Activated B cell treated with CpG ODN at 0.5 μM for 24 hours (primary cell): Measurements from ENCODE around the gene METTL21C. TPM values are rescaled to one million over a fixed set of nuclear protein-coding genes. Genes with fewer than 3 reads are reported as not detected.

Experiments used
- ATAC-seq: fragments of 200-7000 bp; cut with Tn5 transposase; one replicate; pipeline ENCODE4 v1.10.0; 2021; ENCODE audit warnings: low read depth, mild to moderate bottlenecking, moderate library complexity
- CTCF ChIA-PET: fragments of 350-600 bp; sonication (Branson Sonifier 250); formaldehyde crosslinking; loops from one replicate; lab custom pipeline; 2021; ENCODE audit warnings: antibody characterized with exemption; lab: Charles Lee
- POLR2A ChIA-PET: fragments of 350-600 bp; sonication (Branson Sonifier 250); formaldehyde crosslinking; loops from one replicate; lab custom pipeline; 2021; ENCODE audit warnings: antibody characterized with exemption; lab: Charles Lee
- DNase-seq: peaks from one replicate; pipeline ENCODE4 v3.0.0; 2022
- H3K27ac Mint-ChIP-seq: one replicate; pipeline ENCODE4 v1.8.0; 2020; ENCODE audit warnings: mixed read lengths
- H3K27me3 Mint-ChIP-seq: one replicate; pipeline ENCODE4 v1.8.0; 2021; ENCODE audit warnings: mixed read lengths
- H3K36me3 Mint-ChIP-seq: one replicate; pipeline ENCODE4 v1.8.0; 2021; ENCODE audit warnings: low read depth, mixed read lengths
- H3K4me1 Mint-ChIP-seq: one replicate; pipeline ENCODE4 v1.8.0; 2021; ENCODE audit warnings: mixed read lengths
- H3K4me3 Mint-ChIP-seq: one replicate; pipeline ENCODE4 v1.8.0; 2020; ENCODE audit warnings: mild to moderate bottlenecking, mixed read lengths
- H3K9me3 Mint-ChIP-seq: one replicate; pipeline ENCODE4 v1.8.0; 2020; ENCODE audit warnings: mixed read lengths
- intact Hi-C: fragments of 100-400 bp; cut with micrococcal nuclease; formaldehyde crosslinking; loops from one replicate; pipeline ENCODE4 v1.15.1; 2024
- total RNA-seq: library from RNA; stranded (reverse); gene quantifications from 2 replicates; pipeline ENCODE4 v1.2.3, GENCODE V29; 2022
- TF ChIP-seq, protein P1 (sequence below): fragments of 200-600 bp; IDR thresholded peaks from one replicate; pipeline ENCODE4 v1.8.0; 2022; ENCODE audit warnings: antibody characterized with exemption, mild to moderate bottlenecking

METTL21C gene
- total RNA-seq, 1 donor from 2014 or later = not detected

- Mint-ChIP-seq H3K4me3 (no peak overlapping the region), H3K27me3 (no peaks in the 10 kb centered on the region), H3K4me1 (no peaks in the 10 kb centered on the region), H3K27ac (no peak overlapping the region), H3K9me3 (peaks cover 20% of the 10 kb centered on the region), H3K36me3 (peaks cover 89% of the 10 kb centered on the region)
- no peak for DNase-seq
- POLR2A ChIA-PET = no interaction called here
- TF ChIP-seq, protein P1, sequence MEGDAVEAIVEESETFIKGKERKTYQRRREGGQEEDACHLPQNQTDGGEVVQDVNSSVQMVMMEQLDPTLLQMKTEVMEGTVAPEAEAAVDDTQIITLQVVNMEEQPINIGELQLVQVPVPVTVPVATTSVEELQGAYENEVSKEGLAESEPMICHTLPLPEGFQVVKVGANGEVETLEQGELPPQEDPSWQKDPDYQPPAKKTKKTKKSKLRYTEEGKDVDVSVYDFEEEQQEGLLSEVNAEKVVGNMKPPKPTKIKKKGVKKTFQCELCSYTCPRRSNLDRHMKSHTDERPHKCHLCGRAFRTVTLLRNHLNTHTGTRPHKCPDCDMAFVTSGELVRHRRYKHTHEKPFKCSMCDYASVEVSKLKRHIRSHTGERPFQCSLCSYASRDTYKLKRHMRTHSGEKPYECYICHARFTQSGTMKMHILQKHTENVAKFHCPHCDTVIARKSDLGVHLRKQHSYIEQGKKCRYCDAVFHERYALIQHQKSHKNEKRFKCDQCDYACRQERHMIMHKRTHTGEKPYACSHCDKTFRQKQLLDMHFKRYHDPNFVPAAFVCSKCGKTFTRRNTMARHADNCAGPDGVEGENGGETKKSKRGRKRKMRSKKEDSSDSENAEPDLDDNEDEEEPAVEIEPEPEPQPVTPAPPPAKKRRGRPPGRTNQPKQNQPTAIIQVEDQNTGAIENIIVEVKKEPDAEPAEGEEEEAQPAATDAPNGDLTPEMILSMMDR = no peak
- CTCF ChIA-PET = no interaction called here
- no peak for ATAC-seq
- intact Hi-C loops = no loop called here
Observed at GRCh38 chr13:102670130-102670529, 24.7 kb downstream of the METTL21C start.

DNA sequence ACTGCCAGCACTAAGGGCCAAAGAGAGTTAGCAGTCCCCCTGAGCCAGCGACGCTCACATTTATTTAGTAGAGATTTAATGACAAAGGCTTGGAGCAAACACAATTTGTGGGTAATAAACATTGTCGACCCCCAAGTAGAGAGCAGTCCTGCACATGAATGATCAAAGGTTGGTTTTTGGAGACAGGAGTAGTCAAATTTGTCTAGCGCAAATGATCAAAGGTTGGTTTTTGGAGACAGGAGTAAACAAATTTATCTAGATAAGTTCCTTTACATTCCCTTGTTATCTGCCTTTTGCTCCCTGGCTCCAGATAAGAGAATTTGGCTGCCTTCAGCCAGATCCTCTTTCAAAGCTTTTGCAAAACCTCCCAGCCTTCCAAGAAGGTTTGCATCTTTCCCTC is 26.9 kb downstream of the METTL21C start:
- no peak overlapping the region for H3K27ac Mint-ChIP-seq
- no peaks in the 10 kb centered on the region for H3K4me1 Mint-ChIP-seq
- no peak for ATAC-seq
- TF ChIP-seq, protein P1 = no peak
- no peak for DNase-seq
- intact Hi-C loops = no loop called here
- H3K9me3 Mint-ChIP-seq = peaks cover 20% of the 10 kb centered on the region
- H3K4me3 Mint-ChIP-seq = no peak overlapping the region
- H3K36me3 Mint-ChIP-seq = peaks cover 89% of the 10 kb centered on the region
- no peaks in the 10 kb centered on the region for H3K27me3 Mint-ChIP-seq
- POLR2A ChIA-PET = no interaction called here
- CTCF ChIA-PET = no interaction called here

DNA sequence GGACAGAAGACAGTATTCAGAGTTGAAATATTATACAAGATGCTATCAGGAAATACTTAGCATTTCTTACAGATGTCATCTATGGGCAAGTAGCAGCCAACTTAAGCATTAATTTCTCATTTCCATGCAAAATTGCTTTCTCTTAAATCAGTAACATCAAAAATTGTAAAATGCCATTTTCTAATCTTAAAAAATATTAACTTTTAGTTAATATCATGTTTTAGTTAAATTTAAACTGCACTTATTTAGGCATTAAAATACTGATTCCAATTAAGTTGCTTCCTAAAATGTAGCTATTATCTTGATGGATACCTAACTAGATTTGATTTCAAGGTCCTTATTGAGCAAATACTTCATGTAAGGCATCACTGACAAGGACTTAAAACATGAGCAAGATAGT is 27.8 kb downstream of the METTL21C start:
- intact Hi-C loops = no loop called here
- H3K36me3 Mint-ChIP-seq = peaks cover 89% of the 10 kb centered on the region

GRCh38 chr13:102659168-102659713 is 35.6 kb downstream of the METTL21C start:
- no peak overlapping the region for H3K27ac Mint-ChIP-seq
- TF ChIP-seq, protein P1 = no peak
- intact Hi-C loops = loop anchor here (5.0 to 10.0 kb wide), 2 partner anchors 77 to 1514 kb away; no protein-coding TSS in a partner anchor
- H3K4me1 Mint-ChIP-seq = no peaks in the 10 kb centered on the region
- no peaks in the 10 kb centered on the region for H3K27me3 Mint-ChIP-seq
- ATAC-seq = no peak
- H3K36me3 Mint-ChIP-seq = peaks cover 53% of the 10 kb centered on the region
- POLR2A ChIA-PET = no interaction called here
- DNase-seq = no peak
- H3K4me3 Mint-ChIP-seq = no peak overlapping the region
- CTCF ChIA-PET = no interaction called here
- peaks cover 4% of the 10 kb centered on the region for H3K9me3 Mint-ChIP-seq

More for the DNA sequence above, 27.8 kb downstream of the METTL21C start:
- ATAC-seq (no peak), DNase-seq (no peak)
- TF ChIP-seq, protein P1 = no peak
- POLR2A ChIA-PET = no interaction called here
- Mint-ChIP-seq H3K9me3 (peaks cover 20% of the 10 kb centered on the region), H3K27ac (no peak overlapping the region), H3K4me1 (no peaks in the 10 kb centered on the region), H3K4me3 (no peak overlapping the region), H3K27me3 (no peaks in the 10 kb centered on the region)
- CTCF ChIA-PET = no interaction called here

- Mint-ChIP-seq H3K4me3 (no peak overlapping the region), H3K27me3 (no peaks in the 10 kb centered on the region), H3K27ac (no peak overlapping the region), H3K36me3 (peaks cover 48% of the 10 kb centered on the region), H3K4me1 (no peaks in the 10 kb centered on the region), H3K9me3 (peaks cover 4% of the 10 kb centered on the region)
- TF ChIP-seq, protein P1 = no peak
- ATAC-seq (no peak), DNase-seq (no peak)
- POLR2A ChIA-PET = no interaction called here
- CTCF ChIA-PET = no interaction called here
- intact Hi-C loops = loop anchor here (5.0 to 10.0 kb wide), 2 partner anchors 76 to 1514 kb away; no protein-coding TSS in a partner anchor
Observed at GRCh38 chr13:102658660-102659059, 36.2 kb downstream of the METTL21C start.
